HG03045 (cell line): ENCODE measurements around the gene RPL4.

Experiments used
- ATAC-seq: cut with Tn5 transposase; IDR thresholded peaks from one replicate; pipeline ENCODE4 v1.9.1; 2021; ENCODE audit warnings: mild to moderate bottlenecking, moderate library complexity; ENCODE audit not compliant: unreplicated experiment

The RPL4 gene

DNA sequence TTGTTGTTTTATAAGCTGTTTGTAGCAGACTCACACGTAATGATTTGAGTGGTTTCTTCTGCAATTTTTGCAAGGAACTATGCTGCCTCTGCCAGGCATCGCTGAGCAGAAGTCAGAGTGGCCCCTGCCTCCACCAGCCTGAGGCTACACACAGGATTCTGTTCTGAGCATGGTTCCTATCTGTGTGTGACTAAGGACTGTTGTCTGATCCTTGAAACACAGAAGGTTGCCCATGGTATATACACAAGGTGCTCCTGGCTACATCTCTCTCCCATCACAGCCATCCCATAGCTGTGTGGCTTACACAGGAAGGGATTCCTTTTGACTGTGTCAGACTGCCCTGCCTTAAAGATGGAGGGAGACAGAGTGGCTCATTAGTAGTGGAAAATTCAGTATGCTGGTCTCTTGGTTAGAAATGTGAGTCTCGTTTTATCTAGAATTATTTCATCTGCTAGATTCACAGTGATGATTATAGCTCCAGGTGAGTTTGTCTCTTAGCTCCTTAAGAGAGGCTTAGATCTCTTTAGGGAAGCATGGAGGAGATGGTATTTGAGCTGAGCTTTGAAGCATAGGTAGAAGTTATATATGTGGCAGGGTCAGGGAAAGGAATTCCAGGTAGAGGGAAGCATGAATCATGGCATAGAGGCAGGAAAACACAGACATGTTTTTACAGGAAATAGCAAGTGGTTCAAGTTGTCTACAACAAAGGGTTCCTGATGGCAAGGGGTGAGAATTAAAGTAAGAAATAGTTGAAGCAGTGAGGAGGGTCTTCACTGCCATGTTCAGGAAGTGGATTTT is 44.6 kb downstream of the RPL4 start:
- ATAC-seq, result no peak

- ATAC-seq, result no peak
Observed at GRCh38 chr15:66456211-66456610, 48.4 kb downstream of the RPL4 start.

DNA sequence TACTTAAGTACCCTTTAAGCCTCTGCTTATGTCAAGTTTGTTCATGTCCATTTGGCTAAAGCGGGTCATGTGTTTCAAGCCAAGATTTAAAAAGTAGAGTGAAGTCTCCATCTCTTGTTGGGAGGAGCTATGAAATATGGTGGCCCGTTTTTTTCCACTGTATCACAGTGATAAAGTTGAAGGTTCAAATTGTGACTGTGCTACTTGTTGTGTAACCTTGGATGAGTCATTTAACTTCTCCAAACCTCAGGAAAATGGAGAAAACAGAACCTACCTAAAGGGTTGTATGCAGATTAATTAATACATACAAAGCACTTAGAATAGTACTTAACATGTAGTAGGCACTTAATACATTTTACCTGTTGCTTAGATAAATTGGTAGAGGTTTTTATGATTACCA is 50.5 kb downstream of the RPL4 start:
- no peak for ATAC-seq

- no peak for ATAC-seq
Observed at GRCh38 chr15:66452971-66453580, 51.6 kb downstream of the RPL4 start.

DNA sequence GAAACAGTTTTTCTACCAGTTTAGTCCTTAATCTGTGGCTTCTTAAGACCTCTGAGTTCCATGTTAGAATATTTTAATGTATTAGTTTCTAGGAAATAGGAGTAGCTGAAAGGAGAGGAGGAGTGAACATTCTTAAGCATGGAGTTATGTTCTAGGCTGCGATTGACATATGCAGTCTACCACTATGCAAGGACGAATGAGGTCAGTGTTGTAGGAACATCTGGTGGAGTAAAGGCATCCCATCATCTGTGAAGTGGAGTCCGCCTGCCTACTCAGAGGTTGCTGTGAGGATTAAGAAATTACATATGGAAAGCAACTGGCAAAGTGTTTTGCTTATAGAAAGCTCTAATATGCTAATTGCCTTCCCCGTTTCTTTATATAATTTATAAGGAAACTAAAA is 52.2 kb downstream of the RPL4 start:
- no peak for ATAC-seq
